ENCODE measurements around the gene ARHGEF28. TPM values are rescaled to one million over a fixed set of nuclear protein-coding genes. Genes with fewer than 3 reads are reported as not detected.

The ARHGEF28 gene
- total RNA-seq, 2 experiments from 2014 or later: not detected

DNA sequence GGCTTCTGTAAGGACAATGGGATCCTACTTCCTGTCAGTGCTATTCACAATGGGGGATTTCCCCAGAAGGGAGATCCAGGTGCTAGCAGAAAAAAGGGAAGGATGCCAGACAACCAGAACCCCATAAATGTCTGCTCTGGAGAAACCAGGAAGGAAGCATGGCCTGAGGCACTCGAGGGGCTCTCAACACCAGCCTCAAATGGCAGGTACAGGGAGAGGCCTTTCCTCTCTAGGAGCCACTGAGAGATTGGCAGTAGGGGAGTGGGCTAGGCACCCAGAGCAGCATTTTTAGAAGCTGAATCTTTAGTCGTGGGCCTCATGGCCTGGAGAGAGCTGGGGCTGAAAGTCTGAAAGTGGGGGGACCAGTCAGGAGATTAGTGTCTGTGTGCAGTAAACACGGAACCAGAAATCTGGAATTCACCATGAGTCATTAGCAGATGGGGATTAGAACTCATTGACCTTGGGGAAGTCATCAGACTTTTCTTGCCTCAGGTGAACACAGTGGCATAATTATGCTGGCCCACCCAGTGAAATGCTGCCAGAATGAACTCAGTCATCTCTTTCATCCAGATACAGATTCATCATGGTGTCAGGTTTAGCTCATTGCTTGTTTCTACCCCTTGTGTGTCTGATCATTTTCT, 28.3 kb downstream of the ARHGEF28 start:
- no peak overlapping the region for H3K4me3 Mint-ChIP-seq
- peaks cover 4% of the 10 kb centered on the region for H3K27me3 Mint-ChIP-seq
- POLR2A ChIA-PET: interaction anchor here (0.5 kb wide), 1 partner anchor 689 kb away, joined by 3 read pairs; no protein-coding TSS in a partner anchor
- no peak overlapping the region for H3K27ac Mint-ChIP-seq
- no peaks in the 10 kb centered on the region for H3K36me3 Mint-ChIP-seq (ENCODE audit: low read depth)
- no peaks in the 10 kb centered on the region for H3K9me3 Mint-ChIP-seq
- no peaks in the 10 kb centered on the region for H3K4me1 Mint-ChIP-seq
- CTCF ChIA-PET: no interaction called here
- DNase-seq: no peak

DNA sequence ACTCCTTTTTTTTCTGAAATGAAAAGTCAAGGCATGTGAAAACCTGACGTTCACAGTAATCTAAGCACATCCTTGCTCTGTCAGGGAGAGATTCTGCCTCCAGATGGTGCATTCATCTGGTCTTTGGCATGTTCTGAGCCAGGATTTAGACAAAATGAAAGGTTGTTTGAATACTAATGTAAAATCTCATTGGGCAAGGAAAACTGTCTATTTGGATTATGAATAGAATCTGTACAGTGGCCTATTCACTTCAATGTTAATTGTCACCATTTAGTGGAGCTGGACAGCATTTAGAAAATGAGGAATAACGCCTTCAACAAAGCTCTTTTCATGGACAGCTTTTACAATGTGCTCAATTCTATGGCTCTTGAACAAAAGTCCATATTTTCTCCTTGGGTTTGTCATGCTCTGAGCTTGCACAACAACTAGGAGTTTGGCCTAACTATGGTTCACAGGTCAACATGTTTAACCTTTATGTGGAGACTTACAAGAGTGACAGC, 28.9 kb downstream of the ARHGEF28 start:
- no peaks in the 10 kb centered on the region for H3K9me3 Mint-ChIP-seq
- no peaks in the 10 kb centered on the region for H3K4me1 Mint-ChIP-seq
- no peak overlapping the region for H3K4me3 Mint-ChIP-seq
- no peak overlapping the region for H3K27ac Mint-ChIP-seq
- ChIA-PET POLR2A (no interaction called here), CTCF (no interaction called here)
- H3K27me3 Mint-ChIP-seq: peaks cover 5% of the 10 kb centered on the region
- DNase-seq: no peak
- no peaks in the 10 kb centered on the region for H3K36me3 Mint-ChIP-seq (ENCODE audit: low read depth)

DNA sequence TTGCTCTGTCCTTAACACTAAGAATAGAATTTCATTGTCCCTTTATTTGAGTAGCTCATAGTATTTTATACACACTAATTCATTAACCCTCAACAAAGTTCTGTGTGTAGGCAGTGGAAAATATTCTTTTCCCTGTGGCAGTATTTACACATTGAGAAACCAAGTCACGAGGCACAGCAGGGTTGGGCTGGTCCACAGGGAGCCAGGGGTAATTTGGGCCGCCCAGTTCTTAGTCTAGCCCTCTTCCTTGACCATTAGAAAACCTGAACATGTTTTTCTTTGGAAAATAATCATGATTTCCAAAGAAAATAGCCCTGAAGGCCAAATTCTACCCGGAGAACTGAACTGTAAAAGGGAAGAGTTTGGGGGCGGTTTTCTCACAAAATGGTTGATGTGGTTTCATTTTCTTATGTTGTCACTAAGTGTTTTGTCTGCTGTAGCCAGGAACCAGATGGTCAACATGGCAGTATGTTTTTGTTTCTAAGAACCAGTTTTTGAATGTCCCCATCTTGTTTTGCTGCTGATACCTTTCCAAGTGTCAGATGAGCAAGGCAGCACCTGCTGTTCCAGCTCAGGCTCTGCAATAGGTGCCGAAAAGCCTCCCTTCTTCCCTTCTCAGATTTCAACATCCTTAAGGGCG, 29.6 kb downstream of the ARHGEF28 start:
- H3K4me1 Mint-ChIP-seq: no peaks in the 10 kb centered on the region
- no peak overlapping the region for H3K27ac Mint-ChIP-seq
- ChIA-PET POLR2A (no interaction called here), CTCF (no interaction called here)
- H3K27me3 Mint-ChIP-seq: peaks cover 8% of the 10 kb centered on the region
- no peaks in the 10 kb centered on the region for H3K36me3 Mint-ChIP-seq (ENCODE audit: low read depth)
- H3K9me3 Mint-ChIP-seq: no peaks in the 10 kb centered on the region
- no peak for DNase-seq
- no peak overlapping the region for H3K4me3 Mint-ChIP-seq

DNA sequence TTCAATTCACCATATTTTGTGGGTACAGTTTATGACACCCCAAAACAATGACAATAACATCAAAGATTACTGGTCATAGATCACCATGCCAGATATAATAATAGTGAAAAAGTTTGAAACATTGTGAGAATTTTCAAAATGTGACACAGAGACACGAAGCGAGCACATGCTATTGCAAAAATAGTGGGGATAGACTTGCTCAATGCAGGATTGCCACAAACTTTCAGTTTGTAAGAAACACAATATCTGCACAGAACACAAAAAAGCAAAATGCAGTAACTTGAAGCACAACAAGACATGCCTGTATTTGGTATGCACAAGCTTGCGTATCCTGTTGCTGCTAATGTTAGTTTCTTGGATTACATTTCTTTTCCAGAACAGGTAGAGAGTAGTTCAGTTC, 35.8 kb downstream of the ARHGEF28 start:
- Mint-ChIP-seq H3K9me3 (no peaks in the 10 kb centered on the region), H3K36me3 (ENCODE audit: low read depth) (no peaks in the 10 kb centered on the region), H3K27me3 (peaks cover 21% of the 10 kb centered on the region), H3K4me1 (no peaks in the 10 kb centered on the region), H3K27ac (no peak overlapping the region), H3K4me3 (no peak overlapping the region)
- ChIA-PET CTCF (no interaction called here), POLR2A (no interaction called here)
- DNase-seq: no peak

DNA sequence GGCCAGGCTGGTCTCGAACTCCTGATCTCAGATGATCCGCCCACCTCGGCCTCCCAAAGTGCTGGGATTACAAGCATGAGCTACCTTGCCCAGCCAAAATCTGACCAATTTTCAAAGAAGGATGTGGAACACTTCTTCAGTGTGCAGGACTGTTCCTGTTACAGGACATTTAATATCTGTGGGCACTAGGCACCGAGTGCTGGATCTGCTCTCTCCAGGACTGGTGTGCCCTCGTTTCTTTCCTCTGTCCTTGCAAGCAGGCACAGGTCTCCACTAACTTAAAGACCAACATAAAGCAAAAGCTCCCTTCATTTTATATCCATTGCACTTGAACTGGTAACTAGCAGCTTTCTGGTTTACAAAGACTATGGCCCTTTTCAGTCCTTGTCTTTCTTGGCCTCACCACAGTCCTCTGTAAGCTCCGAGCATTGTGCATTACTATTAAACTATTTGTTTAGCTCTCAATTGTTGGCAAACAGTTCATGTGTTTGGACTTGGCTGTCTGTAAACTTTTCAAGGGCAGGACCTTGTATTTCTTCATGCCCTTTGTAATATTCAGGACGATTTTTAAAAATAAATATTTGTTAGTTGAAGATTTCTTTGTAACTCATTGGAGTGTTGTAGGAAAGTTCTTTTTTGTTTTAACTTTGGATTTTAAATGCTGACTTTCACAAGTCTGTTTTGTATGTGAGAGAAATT, 37.3 kb downstream of the ARHGEF28 start:
- no peak overlapping the region for H3K27ac Mint-ChIP-seq
- POLR2A ChIA-PET: no interaction called here
- no peaks in the 10 kb centered on the region for H3K4me1 Mint-ChIP-seq
- no peaks in the 10 kb centered on the region for H3K36me3 Mint-ChIP-seq (ENCODE audit: low read depth)
- DNase-seq: no peak
- H3K4me3 Mint-ChIP-seq: no peak overlapping the region
- H3K9me3 Mint-ChIP-seq: no peaks in the 10 kb centered on the region
- H3K27me3 Mint-ChIP-seq: peaks cover 27% of the 10 kb centered on the region
- CTCF ChIA-PET: interaction anchor here (1.6 kb wide), 1 partner anchor 11 kb away, joined by 5 read pairs; no protein-coding TSS in a partner anchor

DNA sequence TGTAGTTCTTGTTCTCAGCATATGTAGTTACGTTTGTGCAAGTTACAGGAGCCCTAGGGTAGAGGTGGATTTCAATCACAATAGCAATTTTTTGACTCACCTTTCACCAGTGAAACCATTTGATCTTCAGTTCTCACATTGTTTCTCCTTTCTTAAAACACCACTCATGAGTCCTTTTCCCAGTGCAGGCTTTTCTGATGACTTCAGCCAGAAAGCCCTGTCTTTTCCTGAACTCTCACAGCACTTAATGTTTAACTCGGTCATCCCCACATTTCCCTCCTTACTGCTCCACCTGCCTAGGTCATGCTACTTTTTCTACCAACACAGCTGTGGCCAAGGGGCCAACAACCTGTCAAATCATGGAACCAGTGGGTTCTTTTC, 37.9 kb downstream of the ARHGEF28 start:
- CTCF ChIA-PET: interaction anchor here (1.6 kb wide), 1 partner anchor 10 kb away, joined by 5 read pairs; no protein-coding TSS in a partner anchor
- POLR2A ChIA-PET: no interaction called here

DNA sequence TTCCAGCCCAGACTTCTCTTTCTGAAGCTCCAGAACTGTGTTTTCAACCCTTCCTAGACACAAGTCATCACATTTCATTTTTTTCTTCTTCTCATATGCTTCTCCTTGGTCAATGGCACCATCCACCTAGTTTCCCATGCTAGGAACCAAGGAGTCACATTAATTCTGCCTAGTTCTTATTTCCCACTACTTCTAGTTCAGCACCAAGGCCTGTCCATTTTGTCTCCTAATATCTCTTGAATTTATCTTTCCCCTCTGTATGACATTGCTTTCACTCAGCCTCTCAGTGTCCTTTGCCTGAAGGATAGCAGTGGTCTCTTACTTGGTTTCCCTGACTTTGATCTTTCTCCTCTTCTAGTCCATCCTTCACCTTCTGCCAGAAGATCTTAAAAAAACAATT, 38.8 kb downstream of the ARHGEF28 start:
- H3K36me3 Mint-ChIP-seq (ENCODE audit: low read depth): no peaks in the 10 kb centered on the region
- no peaks in the 10 kb centered on the region for H3K4me1 Mint-ChIP-seq
- POLR2A ChIA-PET: no interaction called here
- H3K27me3 Mint-ChIP-seq: peaks cover 24% of the 10 kb centered on the region
- no peak overlapping the region for H3K27ac Mint-ChIP-seq
- CTCF ChIA-PET: no interaction called here
- no peaks in the 10 kb centered on the region for H3K9me3 Mint-ChIP-seq
- DNase-seq: no peak
- H3K4me3 Mint-ChIP-seq: no peak overlapping the region

More for the DNA sequence above, 37.9 kb downstream of the ARHGEF28 start:
- H3K27me3 Mint-ChIP-seq: peaks cover 27% of the 10 kb centered on the region
- H3K4me3 Mint-ChIP-seq: no peak overlapping the region
- H3K27ac Mint-ChIP-seq: no peak overlapping the region
- no peaks in the 10 kb centered on the region for H3K9me3 Mint-ChIP-seq
- H3K4me1 Mint-ChIP-seq: no peaks in the 10 kb centered on the region
- H3K36me3 Mint-ChIP-seq (ENCODE audit: low read depth): no peaks in the 10 kb centered on the region
- DNase-seq: no peak

DNA sequence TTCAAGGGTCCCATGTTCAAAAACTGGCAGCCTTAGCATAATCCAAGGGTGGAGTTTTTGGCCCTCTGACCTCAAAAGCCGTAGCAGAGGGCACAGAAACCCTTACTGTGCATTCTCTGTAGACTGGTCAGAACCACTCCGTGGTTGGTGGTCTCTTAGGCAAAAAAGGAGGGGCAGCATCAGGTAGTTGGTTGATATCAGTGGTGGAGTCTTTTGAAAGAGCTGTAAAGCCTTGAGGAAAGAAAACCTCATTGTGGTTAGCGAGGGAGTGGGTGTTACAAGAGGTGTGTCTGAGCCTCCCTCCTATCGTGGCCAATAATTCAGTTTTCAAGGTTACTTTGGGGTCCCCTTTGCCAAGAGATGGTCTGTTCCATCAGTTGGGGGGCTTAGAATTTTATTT, 40.9 kb downstream of the ARHGEF28 start:
- H3K27me3 Mint-ChIP-seq: peaks cover 17% of the 10 kb centered on the region

DNA sequence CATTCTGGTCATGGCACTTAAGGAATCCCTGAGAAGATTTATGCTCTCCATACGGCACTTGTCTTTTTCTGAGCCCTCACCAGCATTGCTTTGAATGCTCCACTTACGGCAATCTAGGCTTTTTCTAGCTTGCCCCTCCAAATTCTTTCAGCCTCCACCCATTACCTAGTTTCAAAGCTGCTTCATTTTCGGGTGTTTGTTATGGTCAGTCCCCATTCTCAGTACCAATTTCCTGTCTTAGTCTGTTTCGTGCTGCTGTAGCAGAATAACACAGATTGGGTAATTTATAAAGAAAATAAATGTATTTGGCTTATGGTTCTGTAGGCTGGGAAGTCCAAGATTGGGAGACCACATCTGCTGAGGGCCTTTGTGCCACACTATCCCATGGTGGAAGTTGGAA, 42.0 kb downstream of the ARHGEF28 start:
- H3K9me3 Mint-ChIP-seq: no peaks in the 10 kb centered on the region
- H3K4me1 Mint-ChIP-seq: no peaks in the 10 kb centered on the region
- no peaks in the 10 kb centered on the region for H3K36me3 Mint-ChIP-seq (ENCODE audit: low read depth)
- no peak for DNase-seq
- ChIA-PET POLR2A (no interaction called here), CTCF (no interaction called here)
- no peak overlapping the region for H3K27ac Mint-ChIP-seq
- H3K27me3 Mint-ChIP-seq: peaks cover 18% of the 10 kb centered on the region
- H3K4me3 Mint-ChIP-seq: no peak overlapping the region

More for the DNA sequence above, 40.9 kb downstream of the ARHGEF28 start:
- H3K4me3 Mint-ChIP-seq: no peak overlapping the region
- H3K4me1 Mint-ChIP-seq: no peaks in the 10 kb centered on the region
- H3K36me3 Mint-ChIP-seq (ENCODE audit: low read depth): no peaks in the 10 kb centered on the region
- POLR2A ChIA-PET: no interaction called here
- DNase-seq: no peak
- H3K27ac Mint-ChIP-seq: no peak overlapping the region
- CTCF ChIA-PET: no interaction called here
- no peaks in the 10 kb centered on the region for H3K9me3 Mint-ChIP-seq

DNA sequence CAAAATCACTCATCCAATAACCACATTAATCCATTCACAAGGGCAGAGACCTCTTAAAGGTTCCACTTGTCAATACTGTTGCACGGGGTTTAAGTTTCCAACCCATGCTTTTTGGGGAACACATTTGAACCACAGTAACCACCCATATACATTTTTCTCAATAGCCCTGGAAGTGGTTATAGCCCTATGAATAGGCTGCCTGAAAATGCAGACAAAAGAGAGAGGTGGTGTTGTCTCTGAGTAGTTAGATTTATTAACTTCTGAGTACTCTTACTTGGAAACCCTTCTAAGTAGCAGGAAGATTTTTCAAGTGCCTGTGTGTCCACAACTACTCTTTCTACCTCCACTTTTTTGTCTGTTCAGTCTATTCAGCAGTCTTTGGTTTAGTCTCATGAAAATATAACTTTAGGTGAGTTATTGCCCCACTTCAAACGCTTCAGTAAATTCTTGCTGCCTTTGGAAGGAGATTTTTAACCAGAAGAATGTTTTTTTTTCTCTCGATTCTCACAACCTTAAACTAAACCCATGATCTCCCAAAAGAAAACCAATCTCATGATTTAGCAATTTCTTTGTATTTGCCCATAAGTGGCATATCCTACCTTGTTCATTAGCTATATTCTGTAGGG, 42.6 kb downstream of the ARHGEF28 start:
- H3K27ac Mint-ChIP-seq: no peak overlapping the region
- CTCF ChIA-PET: no interaction called here

DNA sequence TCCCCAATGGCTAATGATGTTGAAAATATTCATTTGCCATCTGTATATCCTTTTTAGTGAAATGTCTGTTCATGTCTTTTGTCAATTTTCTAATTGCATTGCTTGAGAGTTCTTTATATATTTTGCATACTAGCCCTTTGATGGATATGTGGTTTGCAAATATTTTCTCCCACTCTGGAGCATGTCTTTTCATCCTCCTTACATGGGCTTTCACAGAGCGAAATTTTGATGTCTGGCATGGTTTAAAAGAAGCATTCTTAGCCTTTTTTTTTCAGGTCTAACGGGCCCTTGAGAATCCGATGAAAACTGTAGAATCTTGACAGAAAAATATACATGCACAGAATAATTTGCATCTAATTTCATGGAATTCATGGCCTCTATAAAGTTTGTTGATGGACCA, 44.7 kb downstream of the ARHGEF28 start:
- H3K9me3 Mint-ChIP-seq: no peaks in the 10 kb centered on the region
- H3K4me3 Mint-ChIP-seq: no peak overlapping the region
- ChIA-PET POLR2A (no interaction called here), CTCF (no interaction called here)
- no peaks in the 10 kb centered on the region for H3K36me3 Mint-ChIP-seq (ENCODE audit: low read depth)
- no peak for DNase-seq
- no peaks in the 10 kb centered on the region for H3K4me1 Mint-ChIP-seq
- no peak overlapping the region for H3K27ac Mint-ChIP-seq
- H3K27me3 Mint-ChIP-seq: peaks cover 9% of the 10 kb centered on the region

More for the DNA sequence above, 42.6 kb downstream of the ARHGEF28 start:
- Mint-ChIP-seq H3K4me1 (no peaks in the 10 kb centered on the region), H3K4me3 (no peak overlapping the region), H3K36me3 (ENCODE audit: low read depth) (no peaks in the 10 kb centered on the region), H3K9me3 (no peaks in the 10 kb centered on the region), H3K27me3 (peaks cover 18% of the 10 kb centered on the region)
- no peak for DNase-seq
- POLR2A ChIA-PET: no interaction called here

DNA sequence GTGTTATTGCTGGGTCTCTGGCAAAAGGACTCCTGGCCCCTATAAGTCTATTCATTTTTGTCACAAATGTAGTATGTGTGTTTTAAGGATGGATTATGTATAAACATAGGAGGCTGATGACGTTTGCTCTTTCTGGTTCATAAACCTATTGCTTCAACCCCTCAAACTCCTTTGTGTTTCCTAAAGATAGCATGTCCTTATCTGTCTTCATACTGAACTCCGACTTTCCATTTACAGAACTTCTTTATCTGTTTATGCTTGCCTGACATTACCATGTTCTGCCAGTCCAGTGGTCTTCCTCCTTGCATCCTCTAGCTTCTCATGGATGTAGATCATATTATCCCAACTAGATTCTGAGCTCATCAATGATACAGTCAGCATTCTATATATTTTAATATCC, 46.1 kb downstream of the ARHGEF28 start:
- Mint-ChIP-seq H3K36me3 (ENCODE audit: low read depth) (no peaks in the 10 kb centered on the region), H3K9me3 (no peaks in the 10 kb centered on the region), H3K4me3 (no peak overlapping the region), H3K27ac (no peak overlapping the region), H3K27me3 (peaks cover 11% of the 10 kb centered on the region), H3K4me1 (no peaks in the 10 kb centered on the region)
- no peak for DNase-seq
- CTCF ChIA-PET: no interaction called here
- POLR2A ChIA-PET: no interaction called here

DNA sequence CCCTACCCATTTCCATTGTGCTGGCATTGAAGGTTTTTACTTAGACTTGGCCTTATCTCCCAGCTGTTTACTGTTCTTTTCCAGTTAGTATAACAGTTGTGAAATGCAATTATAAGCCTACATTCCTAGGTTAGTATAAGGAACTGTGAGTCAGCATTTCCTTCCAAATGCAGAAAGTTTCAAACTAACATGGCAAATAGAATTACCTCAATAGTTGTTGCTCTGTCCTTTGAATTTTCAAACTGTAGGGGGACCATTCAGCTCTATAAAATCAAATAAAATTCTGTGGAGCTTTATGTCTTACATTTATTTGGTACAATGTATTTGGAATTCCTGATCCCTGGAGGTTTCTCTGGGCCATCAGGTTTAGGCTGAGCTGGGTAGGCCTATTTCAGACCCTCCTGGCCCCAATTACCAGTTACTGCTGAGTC, 47.2 kb downstream of the ARHGEF28 start:
- H3K27ac Mint-ChIP-seq: no peak overlapping the region
- CTCF ChIA-PET: interaction anchor here (0.6 kb wide), 1 partner anchor 581 kb away, joined by 3 read pairs; no protein-coding TSS in a partner anchor
- no peaks in the 10 kb centered on the region for H3K36me3 Mint-ChIP-seq (ENCODE audit: low read depth)

More for the DNA sequence above, 47.2 kb downstream of the ARHGEF28 start:
- POLR2A ChIA-PET: no interaction called here
- Mint-ChIP-seq H3K4me3 (no peak overlapping the region), H3K27me3 (peaks cover 6% of the 10 kb centered on the region), H3K4me1 (no peaks in the 10 kb centered on the region), H3K9me3 (no peaks in the 10 kb centered on the region)
- DNase-seq: no peak

Data from activated CD4-positive, alpha-beta T cell treated with anti-CD3 and anti-CD28 coated beads, Interleukin-2, amount 10 ng/mL, durations not matched to agents 7 days and 5 days (primary cell).